H1 (cell line): Measurements from ENCODE around the gene VAPA.

Experiments used
- CBX5 ChIP-seq: fragments of 300-800, 300-1000 bp; sonication (generic); IDR thresholded peaks from 2 replicates; pipeline ENCODE4 v1.7.1; 2016; ENCODE audit warnings: antibody characterized with exemption, low read length, low read depth
- CHD1 ChIP-seq: IDR thresholded peaks from 2 replicates; pipeline ENCODE4 v1.6.1; 2012; ENCODE audit warnings: low read depth, low read length, improper control_type of control experiment
- CREB1 ChIP-seq: IDR thresholded peaks from 2 replicates; pipeline ENCODE4 v1.6.1; 2012; ENCODE audit warnings: inconsistent platforms
- CTCF ChIP-seq, 3 experiments: IDR thresholded peaks; 1 replicate in 2 of 3; 2 replicates in 1 of 3; pipeline versions ENCODE4 v1.5.1 to v1.6.1; 2011; ENCODE audit warnings: low read length in 3 of 3, mild to moderate bottlenecking in 3 of 3, inconsistent platforms in 2 of 3, low read depth in 1 of 3, moderate library complexity in 1 of 3; ENCODE audit not compliant: insufficient read depth in 1 of 3; ENCODE audit errors: control extremely low read depth in 1 of 3
- EZH2 ChIP-seq: fragments of 200-600 bp; sonication (generic); IDR thresholded peaks from 2 replicates; pipeline ENCODE4 v1.7.1; 2012; ENCODE audit warnings: low read depth, mild to moderate bottlenecking, moderate library complexity, low read length, inconsistent platforms; ENCODE audit not compliant: severe bottlenecking
- NRF1 ChIP-seq: IDR thresholded peaks from 2 replicates; pipeline ENCODE4 v1.6.1; 2011; ENCODE audit warnings: mild to moderate bottlenecking, low read depth, low read length, improper control_type of control experiment
- SIN3A ChIP-seq, 2 experiments: IDR thresholded peaks in 1 of 2; conservative IDR thresholded peaks in 1 of 2; 2 replicates each; pipeline ENCODE4 v1.6.1; 2011 to 2012; ENCODE audit warnings: low read length in 2 of 2, improper control_type of control experiment in 1 of 2, low read depth in 1 of 2, mild to moderate bottlenecking in 1 of 2
- SRF ChIP-seq: IDR thresholded peaks from 2 replicates; pipeline ENCODE4 v1.6.1; 2011; ENCODE audit warnings: mild to moderate bottlenecking, low read depth, low read length, moderate library complexity

DNA sequence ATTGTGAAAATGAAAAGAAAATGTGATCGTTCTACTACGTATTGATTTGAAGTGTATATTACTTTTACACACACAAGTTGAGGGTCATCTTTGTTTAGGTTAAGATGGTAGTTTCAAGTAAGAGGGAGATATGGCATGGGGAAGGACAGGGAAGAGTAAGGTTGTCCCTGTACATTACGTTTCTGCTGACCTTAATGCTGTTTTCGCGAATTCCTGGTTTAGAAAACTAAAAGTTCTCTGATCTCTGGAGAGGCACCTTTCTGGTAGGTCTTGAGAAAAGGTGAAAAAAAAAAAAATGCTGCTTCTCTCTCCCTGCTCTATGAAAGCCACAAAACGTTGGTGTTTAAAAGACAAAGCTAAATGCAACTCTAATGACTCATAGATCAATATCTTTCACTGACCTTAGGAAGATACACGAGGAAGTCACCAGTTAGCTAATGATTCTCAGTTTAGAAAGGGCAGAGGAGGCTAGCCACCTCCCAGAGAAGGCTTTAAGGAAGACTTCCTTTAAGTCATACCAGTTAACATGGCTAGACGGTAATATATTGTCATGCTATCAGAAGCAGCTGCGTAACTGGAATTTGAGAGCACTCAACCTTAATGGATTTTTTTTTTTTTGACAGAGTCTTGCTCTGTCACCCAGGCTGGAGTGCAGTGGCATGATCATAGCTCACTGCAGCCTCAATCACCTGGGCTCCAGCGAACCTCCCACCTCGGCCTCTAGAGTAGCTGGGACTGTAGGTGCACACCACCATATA lies 14.8 kb upstream of the VAPA start:
- TF ChIP-seq NRF1 (no peak), EZH2 (no peak), CTCF (IDR thresholded peaks at IDR 0.05; ENCODE audit: control extremely low read depth in 1 of 3, insufficient read depth in 1 of 3, low read depth in 1 of 3, low read length in 3 of 3) (no peak), SIN3A (conservative IDR thresholded peaks at IDR 0.05 in 1 of 2, IDR thresholded peaks at IDR 0.05 in 1 of 2; ENCODE audit: low read depth in 1 of 2, low read length in 2 of 2) (no peak), CREB1 (no peak), CHD1 (no peak), CBX5 (no peak), SRF (no peak)
